GM18498 (cell line): Measurements from ENCODE around the gene KCNAB1.

Source experiments
- ATAC-seq: cut with Tn5 transposase; IDR thresholded peaks from one replicate; pipeline ENCODE4 v1.9.1; 2021; ENCODE audit warnings: mild to moderate bottlenecking, moderate library complexity; ENCODE audit not compliant: unreplicated experiment

KCNAB1 gene

GRCh38 chr3:156445117-156446090 is 325.0 kb downstream of the KCNAB1 start:
- no peak for ATAC-seq

DNA sequence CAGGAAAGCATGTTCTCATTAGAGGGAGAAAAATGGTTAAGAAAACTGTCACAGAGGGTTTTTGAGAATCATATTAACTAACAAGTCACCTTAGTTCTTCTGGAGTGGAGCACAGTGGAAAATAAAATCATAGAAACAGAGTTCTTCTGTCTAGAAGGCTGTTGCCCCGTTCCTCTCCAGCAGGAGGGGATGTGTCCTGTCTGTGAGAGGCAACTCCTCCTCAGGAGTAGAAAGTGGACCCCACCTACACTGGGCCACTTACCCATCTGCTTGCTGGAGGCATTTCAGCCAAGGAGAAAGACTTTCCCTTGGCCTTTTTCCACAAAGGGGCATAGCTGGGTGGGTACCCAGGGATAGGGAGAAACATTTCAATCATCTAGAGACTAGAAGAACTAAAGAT is 327.9 kb downstream of the KCNAB1 start:
- ATAC-seq = peak; percentile 67

GRCh38 chr3:156449710-156450574 is 329.6 kb downstream of the KCNAB1 start:
- ATAC-seq = peak; percentile 54

DNA sequence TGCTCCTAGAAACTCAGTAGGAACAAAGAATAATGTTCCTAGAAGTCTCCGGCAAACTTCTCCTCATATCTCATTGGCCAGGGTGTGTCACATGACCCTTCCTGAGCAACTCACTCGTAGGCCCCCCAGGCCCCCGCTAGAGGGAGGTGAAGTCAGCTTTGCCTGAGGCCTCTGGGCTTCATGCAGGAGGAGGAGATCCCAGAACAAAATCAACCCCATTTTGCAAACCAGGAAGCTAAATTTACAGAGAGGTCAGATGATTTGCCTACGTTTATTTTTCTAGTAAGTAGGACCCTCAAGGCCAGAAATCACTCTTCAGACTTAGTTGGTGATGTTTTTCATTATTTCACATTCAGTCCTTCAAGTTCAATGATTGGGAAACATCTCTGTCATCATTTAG is 335.5 kb downstream of the KCNAB1 start:
- ATAC-seq = no peak

DNA sequence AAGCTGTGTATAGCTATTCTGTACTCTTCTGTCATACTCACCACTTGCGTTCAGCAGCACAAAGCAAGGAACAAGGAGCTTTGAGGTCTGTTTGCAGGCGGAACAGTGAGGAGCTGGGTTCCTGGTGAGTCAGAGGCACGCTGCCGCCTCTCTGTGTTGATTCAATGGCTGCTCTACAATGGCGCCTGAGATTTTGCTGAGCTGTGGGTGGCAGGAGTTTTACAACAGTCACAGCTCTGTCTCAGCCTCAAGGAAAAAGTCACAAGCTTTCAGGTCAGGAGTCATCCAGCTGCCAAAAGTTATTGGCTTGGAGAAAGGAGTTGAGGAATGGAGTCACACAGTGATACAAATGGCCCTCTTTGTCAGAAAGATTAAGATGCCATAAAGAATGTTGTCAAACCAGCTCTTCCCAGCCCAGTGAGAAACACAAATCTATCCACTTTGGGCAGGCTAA is 336.4 kb downstream of the KCNAB1 start:
- no peak for ATAC-seq

DNA sequence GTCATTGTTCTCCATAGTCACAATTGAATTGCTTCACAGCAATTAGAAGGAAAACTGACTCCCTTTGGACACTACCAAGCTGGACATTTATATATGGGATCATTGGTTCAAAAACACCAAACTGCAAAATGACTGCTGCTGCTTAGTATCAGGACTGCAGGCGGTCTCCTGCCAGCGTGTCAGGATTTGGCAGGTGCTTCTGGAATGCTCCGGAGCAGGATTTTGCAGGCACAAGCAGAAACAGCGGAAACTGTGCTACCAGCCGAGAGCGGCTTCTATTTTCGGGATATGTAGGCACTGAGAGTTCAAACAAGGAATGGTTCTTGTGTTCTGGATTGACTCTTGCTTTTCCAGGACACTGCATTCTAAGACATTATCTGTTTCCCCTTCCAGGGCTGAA is 339.1 kb downstream of the KCNAB1 start:
- no peak for ATAC-seq

GRCh38 chr3:156460206-156460611 is 339.8 kb downstream of the KCNAB1 start:
- ATAC-seq = peak; percentile 82

GRCh38 chr3:156461889-156462288 is 341.5 kb downstream of the KCNAB1 start:
- ATAC-seq = no peak

DNA sequence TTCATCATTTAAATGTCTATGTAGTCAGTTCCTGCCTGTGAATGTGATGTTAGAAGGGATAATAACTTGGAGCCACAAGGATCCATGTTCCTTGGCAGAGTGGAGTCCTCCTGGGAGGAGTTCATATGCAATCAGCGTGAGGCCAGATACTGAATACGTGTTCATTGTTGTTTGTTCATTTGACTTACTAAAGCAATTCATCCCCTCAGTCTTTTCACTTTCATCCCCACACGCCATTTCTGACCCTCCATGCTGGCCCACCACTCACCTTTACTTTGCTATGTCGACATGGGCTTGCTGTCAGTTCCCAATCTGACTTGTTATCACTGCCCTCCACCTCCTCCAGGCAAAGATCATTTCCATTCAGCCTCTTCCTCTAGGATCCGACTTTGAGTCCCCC is 342.7 kb downstream of the KCNAB1 start:
- ATAC-seq = no peak

DNA sequence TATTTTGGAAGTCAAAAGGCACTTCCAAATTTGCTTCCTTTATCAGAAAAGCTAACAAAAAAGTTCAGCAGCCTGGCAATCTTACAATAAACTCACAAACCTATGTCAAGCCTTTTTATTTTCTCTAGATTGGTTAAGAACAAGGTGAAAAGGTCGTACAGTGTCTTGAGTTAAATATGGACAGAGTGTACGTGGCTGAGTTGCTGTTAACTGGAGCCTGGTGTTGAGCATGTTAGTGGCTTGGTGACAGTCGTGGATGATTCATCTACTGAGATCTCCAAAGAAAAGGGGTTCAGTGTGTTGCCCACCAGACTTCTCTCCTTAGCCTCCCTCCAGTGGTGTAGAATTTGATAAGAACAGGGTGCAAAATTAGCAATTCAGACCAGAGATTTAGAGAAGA is 344.8 kb downstream of the KCNAB1 start:
- ATAC-seq = no peak

GRCh38 chr3:156469456-156469855 is 349.1 kb downstream of the KCNAB1 start:
- no peak for ATAC-seq

- ATAC-seq = no peak
Observed at GRCh38 chr3:156471431-156471830, 351.1 kb downstream of the KCNAB1 start.

- no peak for ATAC-seq
Observed at GRCh38 chr3:156472150-156472549, 351.8 kb downstream of the KCNAB1 start.

GRCh38 chr3:156472684-156473083 is 352.3 kb downstream of the KCNAB1 start:
- no peak for ATAC-seq

DNA sequence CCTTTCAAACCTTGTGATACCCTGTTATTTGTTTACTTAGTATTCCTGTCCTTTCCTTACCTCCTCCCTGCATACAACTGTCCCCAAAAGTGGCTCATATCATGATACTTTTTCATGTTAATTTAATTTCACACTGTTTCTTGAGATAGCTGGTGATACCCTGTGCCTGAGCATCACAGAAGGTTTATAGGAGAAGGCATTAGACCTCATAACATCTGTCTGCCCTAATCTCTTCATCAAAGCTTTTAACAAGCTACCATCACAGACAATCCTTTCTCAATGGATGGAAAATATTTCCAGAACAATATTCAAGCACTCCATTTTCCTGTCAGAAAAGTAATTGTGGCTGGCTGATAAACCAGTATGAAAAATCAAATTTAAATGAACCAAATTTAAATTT is 353.0 kb downstream of the KCNAB1 start:
- no peak for ATAC-seq

GRCh38 chr3:156474560-156475389 is 354.4 kb downstream of the KCNAB1 start:
- ATAC-seq = no peak

GRCh38 chr3:156477323-156477722 is 356.9 kb downstream of the KCNAB1 start:
- no peak for ATAC-seq

DNA sequence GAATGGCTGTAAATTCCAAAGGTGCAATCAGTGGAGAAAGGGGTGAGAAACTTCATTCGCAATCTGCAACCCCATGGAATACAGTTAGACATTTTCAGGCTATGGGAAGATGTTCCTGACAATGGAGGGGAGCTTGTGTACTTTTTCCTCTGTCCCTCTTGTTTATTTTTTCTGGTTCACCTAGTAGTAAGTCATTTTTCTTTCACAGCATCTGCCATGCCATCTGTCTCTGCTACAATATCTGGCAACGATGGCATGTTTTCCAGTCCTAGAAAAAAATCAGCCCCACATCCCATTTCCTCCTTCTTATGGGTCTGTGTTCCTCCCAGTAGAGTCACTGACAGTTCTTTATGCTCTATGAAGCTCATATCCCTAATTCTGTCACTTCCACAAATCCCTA is 358.5 kb downstream of the KCNAB1 start:
- no peak for ATAC-seq

DNA sequence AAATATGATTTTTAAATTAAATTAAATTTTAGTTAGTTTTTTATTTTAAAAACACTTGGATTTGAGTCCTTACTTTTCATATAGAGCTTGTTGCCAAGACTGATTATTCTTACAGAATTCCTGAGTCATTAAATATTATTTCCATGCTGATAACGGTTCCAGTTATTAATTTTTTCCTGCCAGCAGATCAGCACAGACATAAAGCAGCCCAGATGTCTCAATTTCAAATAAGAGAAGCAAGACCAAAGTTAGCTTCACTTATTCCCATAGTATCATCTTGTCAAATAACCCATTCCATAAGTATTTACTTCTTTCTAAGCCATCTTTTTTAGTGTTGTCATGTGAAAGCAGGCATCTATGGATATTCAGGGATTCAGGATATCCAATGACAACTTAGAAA is 359.2 kb downstream of the KCNAB1 start:
- ATAC-seq = no peak

DNA sequence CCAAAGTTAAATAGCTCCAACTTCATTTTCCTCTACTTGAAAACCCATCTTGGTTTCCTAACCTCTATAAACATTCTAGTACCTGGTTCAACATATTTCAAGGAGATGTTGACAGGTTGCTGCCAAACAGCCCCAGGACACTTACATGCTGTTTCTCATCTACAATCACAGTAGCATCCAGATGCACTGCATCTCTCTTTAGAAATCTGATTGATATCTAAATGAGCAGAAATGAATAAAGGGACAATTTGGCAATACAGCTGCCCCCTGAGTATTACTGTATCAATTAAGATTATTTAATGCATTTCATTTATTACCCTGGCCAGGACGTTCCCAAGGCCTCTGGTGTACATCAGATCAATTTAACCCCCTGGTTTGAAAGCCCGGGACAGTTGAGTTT is 360.6 kb downstream of the KCNAB1 start:
- no peak for ATAC-seq

- ATAC-seq = peak; percentile 7
Observed at GRCh38 chr3:156483002-156483401, 362.6 kb downstream of the KCNAB1 start.
